GM19372 (cell line): ENCODE results near the gene SMIM35.

Source experiments
- ATAC-seq: cut with Tn5 transposase; IDR thresholded peaks from one replicate; pipeline ENCODE4 v1.9.1; 2021; ENCODE audit warnings: mild to moderate bottlenecking, low read depth, moderate library complexity; ENCODE audit not compliant: unreplicated experiment

SMIM35 gene

GRCh38 chr11:117972044-117972443 lies 114.7 kb downstream of the SMIM35 start:
- no peak for ATAC-seq

GRCh38 chr11:117970400-117971024 lies 116.3 kb downstream of the SMIM35 start:
- ATAC-seq: no peak

DNA sequence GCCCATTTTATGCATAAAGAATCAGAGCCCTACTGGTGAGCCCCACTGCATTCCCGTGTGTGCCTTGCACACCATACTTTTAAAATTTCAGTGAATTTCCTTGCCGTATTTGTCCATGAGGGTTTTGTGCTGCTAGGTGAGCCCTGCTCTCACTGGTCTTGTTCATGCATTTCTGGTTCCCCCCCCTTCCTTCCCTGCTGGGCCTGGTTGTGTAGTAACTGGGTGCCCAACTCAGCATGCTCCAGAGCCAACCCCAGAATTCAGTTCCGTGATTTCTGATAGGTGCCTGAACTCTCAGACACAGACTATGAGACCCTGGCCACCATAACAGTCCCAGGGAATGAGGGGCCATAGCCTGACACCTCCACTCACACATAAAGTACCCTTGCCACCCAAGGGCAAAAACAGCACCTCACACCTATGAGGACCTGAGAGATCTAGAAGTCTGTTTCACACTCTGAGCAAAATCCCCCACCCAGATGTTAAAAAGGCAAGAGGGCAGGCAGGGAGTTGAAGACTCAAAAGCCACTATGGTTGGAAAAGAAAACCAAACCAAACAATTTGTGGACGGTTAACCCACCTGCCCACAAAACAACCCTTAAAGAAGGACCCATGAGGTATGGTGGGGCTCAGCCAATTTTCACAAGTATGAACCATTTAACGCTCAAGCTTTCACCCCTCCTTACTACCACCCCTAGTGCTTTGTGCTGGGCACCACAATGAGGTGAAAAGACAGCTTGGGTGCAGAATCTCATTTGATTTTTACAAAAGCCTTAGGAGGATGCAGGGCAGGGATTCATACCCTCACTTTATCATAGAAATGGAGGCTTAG lies 117.4 kb downstream of the SMIM35 start:
- no peak for ATAC-seq

GRCh38 chr11:117966908-117967307 lies 119.9 kb downstream of the SMIM35 start:
- ATAC-seq: no peak

GRCh38 chr11:117962826-117963225 lies 123.9 kb downstream of the SMIM35 start:
- ATAC-seq: no peak

DNA sequence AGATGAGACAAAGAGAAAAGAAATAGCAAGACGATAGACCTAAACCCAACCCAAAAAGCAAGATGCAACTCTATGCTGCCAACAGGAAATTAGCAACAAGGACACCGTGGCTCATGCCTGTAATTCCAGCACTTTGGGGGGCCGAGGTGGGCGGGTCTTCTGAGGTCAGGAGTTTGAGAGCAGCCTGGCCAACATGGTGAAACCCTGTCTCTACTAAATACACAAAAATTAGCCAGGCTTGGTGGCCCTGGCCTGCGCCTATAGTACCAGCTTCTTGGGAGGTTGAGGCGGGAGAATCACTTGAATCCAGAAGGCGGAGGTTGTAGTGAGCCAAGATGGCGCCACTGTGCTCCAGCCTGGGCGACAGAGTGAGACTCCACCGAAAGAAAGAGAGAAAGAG lies 124.9 kb downstream of the SMIM35 start:
- ATAC-seq: no peak

GRCh38 chr11:117960406-117960805 lies 126.4 kb downstream of the SMIM35 start:
- ATAC-seq: no peak

DNA sequence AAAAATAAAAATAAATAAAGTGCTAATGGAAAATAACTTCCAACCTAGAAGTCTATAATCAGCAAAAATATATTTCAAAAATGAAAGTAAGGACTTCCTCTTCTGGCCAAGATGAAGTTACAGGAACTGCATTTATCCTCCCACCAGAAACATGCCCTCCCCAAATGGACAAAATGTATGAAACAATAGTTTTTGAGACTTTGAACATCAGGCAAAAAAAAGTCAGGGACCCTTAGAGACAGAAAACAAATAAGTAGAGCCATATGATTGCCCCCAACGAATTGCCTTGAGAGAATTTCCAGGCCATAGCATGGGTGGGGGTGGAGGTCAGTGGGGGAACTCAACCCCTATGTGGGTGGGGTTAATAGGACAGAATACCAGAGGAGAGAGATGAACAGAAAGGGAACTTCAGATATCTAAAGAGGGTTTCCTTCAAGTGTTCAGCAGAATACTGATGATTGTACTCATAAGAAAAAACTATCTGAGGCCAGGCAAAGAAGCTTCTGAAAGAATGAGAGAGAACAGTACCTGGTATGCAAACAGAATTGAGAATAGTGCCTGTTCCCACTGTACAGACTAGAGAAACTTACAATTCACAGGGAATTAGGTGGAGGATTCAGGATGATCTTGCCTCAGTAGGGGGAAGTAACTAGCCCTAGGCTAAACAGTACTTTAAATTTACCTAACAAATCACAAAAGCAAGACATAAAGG lies 127.2 kb downstream of the SMIM35 start:
- no peak for ATAC-seq

DNA sequence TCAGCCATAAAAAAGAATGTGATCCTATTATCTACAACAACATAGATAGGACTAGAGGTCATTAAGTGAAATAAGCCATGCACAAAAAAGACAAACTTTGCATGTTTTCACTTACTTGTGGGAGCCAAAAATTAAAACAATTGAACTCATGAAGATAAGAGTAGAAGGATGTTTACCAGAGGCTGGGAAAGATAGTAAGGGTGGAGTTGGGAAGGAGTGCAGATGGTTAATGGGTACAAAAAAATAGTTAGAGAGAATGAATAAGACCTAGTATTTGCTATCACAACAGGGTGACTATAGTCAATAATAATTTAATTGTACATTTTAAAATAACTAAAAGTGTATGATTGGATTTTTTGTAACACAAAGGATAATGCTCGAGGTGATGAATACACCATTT lies 127.8 kb downstream of the SMIM35 start:
- ATAC-seq: no peak
